Karpas-422 (cell line): Measurements from ENCODE around the gene THPO. TPM values are rescaled to one million over a fixed set of nuclear protein-coding genes. Genes with fewer than 3 reads are reported as not detected.

ENCODE experiments used
- DNase-seq: peaks from one replicate; pipeline ENCODE4 v3.0.0-alpha.2; 2015
- H2AFZ ChIP-seq: fragments of 200-600 bp; sonication (generic); 2 replicates; pipeline ENCODE4 v1.6.1; 2014; ENCODE audit warnings: antibody characterized with exemption, low read length, mixed read lengths
- H3K27ac ChIP-seq: fragments of 200-600 bp; sonication (generic); 2 replicates; pipeline ENCODE4 v1.5.1; 2014; ENCODE audit warnings: mild to moderate bottlenecking, low read length, moderate library complexity
- H3K27me3 ChIP-seq: fragments of 200-600 bp; sonication (generic); 2 replicates; pipeline ENCODE4 v1.6.1; 2014; ENCODE audit warnings: low read length, mixed read lengths
- H3K36me3 ChIP-seq: fragments of 200-600 bp; sonication (generic); 2 replicates; pipeline ENCODE4 v1.6.1; 2014; ENCODE audit warnings: low read length, mixed read lengths; ENCODE audit not compliant: insufficient read depth
- H3K4me1 ChIP-seq: fragments of 200-600 bp; sonication (generic); 2 replicates; pipeline ENCODE4 v1.6.1; 2014; ENCODE audit warnings: mild to moderate bottlenecking, low read length, mixed read lengths
- H3K4me2 ChIP-seq: fragments of 200-600 bp; sonication (generic); 2 replicates; pipeline ENCODE4 v1.6.1; 2014; ENCODE audit warnings: low read length, low read depth, mild to moderate bottlenecking; ENCODE audit not compliant: poor library complexity, severe bottlenecking
- H3K4me3 ChIP-seq: fragments of 200-600 bp; sonication (generic); 2 replicates; pipeline ENCODE4 v1.5.1; 2014; ENCODE audit warnings: mild to moderate bottlenecking, antibody characterized with exemption, low read length, mixed read lengths
- H3K79me2 ChIP-seq: fragments of 200-600 bp; sonication (generic); 2 replicates; pipeline ENCODE4 v1.6.1; 2014; ENCODE audit warnings: mild to moderate bottlenecking, low read length, mixed read lengths
- H3K9ac ChIP-seq: fragments of 200-600 bp; sonication (generic); 2 replicates; pipeline ENCODE4 v1.6.0; 2014; ENCODE audit warnings: low read length
- H3K9me2 ChIP-seq: fragments of 200-600 bp; sonication (generic), shearing (Covaris generic); replicated peaks from 2 replicates; pipeline ENCODE4 v1.6.0; 2014; ENCODE audit warnings: mild to moderate bottlenecking, low read length, moderate library complexity; ENCODE audit not compliant: insufficient read depth
- H3K9me3 ChIP-seq: fragments of 300-700, 200-600 bp; sonication (generic); 2 replicates; pipeline ENCODE4 v1.6.1; 2014; ENCODE audit warnings: low read length, mixed read lengths
- H4K20me1 ChIP-seq: fragments of 200-600 bp; sonication (generic); 2 replicates; pipeline ENCODE4 v1.6.1; 2014; ENCODE audit warnings: mild to moderate bottlenecking, antibody characterized with exemption, low read length, low read depth; ENCODE audit not compliant: insufficient read depth
- total RNA-seq: library from RNA; depleted of rRNA; stranded (reverse); fragments of >200 nt; shearing (Covaris generic); gene quantifications from 2 replicates; pipeline ENCODE4 v1.2.3, GENCODE V29; 2014; ENCODE audit warnings: low replicate concordance; rRNA removed

Gene THPO
- total RNA-seq, result 6.6 and 12.5 TPM in 2 replicates

DNA sequence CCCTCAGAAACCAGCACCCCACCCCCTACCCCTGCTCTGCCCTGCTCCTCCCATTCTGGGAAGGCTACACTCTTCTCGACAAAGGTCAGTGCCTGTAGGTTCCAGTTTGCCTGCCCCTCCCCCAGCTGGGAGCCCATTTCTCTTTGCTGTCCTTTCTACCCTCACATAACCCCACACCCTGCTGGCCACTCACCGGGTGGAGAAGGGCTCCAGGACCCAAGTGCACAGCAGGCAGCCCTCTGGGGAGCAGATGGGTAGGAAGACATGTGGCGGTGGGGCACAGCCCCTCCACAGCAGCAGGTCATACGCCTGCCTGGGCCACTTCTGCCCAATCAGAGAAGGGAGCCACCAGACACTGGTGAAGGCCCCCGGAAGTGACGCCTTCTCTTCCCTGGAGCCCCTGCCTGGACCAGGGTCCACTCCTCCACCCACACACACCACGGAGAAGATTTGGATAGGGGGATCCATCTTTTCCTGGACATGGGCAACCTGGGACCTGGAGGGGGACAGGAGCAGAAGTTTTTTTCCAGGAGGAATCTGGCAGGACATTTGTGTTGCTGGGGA is at the start of gene THPO:
Gene THPO, minus strand, starts transcription at position 326 of the 564 bp plus-strand sequence. CDS start 1,948 bp downstream, outside the sequence.
- DNase-seq, result peak; percentile 95
- Histone ChIP-seq H3K4me1 (peaks cover 29% of the 10 kb centered on the region), H3K27ac (peak within 1 kb of the TSS; percentile 36; the same call in 1 of the 2 replicates), H3K4me2 (peak within 1 kb of the TSS; percentile 91), H4K20me1 (no peaks in the 10 kb centered on the region), H3K27me3 (no peaks in the 10 kb centered on the region), H3K9me2 (no peaks in the 10 kb centered on the region), H3K9ac (peak within 1 kb of the TSS; percentile 85), H3K4me3 (peak within 1 kb of the TSS; percentile 81), H3K79me2 (peaks cover 35% of the 10 kb centered on the region), H3K36me3 (peaks cover 8% of the 10 kb centered on the region), H3K9me3 (no peaks in the 10 kb centered on the region), H2AFZ (peak within 1 kb of the TSS; percentile 32)

- Histone ChIP-seq H2AFZ (no peak overlapping the region), H3K9ac (no peak overlapping the region), H3K36me3 (no peaks in the 10 kb centered on the region)
Measured at GRCh38 chr3:184426691-184427141, 48.7 kb upstream of the THPO start.

DNA sequence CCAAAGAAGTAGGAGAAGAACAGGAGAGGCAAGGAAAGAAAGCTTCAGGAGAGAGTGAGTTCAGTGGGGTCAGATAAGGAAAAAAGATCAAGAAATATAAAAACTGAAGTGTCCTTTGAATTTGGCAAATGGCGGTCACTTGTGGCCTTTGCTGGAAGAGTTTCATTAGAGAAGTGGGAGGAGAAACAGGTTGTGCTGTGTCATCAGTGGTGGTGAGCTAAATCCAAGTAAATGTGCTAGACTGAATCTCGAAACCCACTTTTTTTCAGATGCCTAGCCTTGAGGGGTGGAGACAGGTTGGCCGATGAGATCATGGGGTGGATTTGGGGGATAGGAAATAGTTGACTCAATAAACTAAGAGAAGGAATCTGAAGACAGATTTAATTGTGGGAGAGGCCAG is 45.6 kb upstream of the THPO start:
- H3K4me2 ChIP-seq, result no peak overlapping the region
- H3K79me2 ChIP-seq, result no peaks in the 10 kb centered on the region
- H3K27me3 ChIP-seq, result 0 out of 2 replicates have a peak, but pooled peaks cover 5% of the 10 kb centered on the region
- no peak overlapping the region for H3K4me3 ChIP-seq
- peaks cover 5% of the 10 kb centered on the region for H3K4me1 ChIP-seq
- DNase-seq, result no peak
- H3K9me2 ChIP-seq, result no peaks in the 10 kb centered on the region
- H2AFZ ChIP-seq, result no peak overlapping the region
- H3K36me3 ChIP-seq, result no peaks in the 10 kb centered on the region
- no peaks in the 10 kb centered on the region for H4K20me1 ChIP-seq
- no peaks in the 10 kb centered on the region for H3K9me3 ChIP-seq
- no peak overlapping the region for H3K27ac ChIP-seq
- H3K9ac ChIP-seq, result no peak overlapping the region

More at GRCh38 chr3:184426691-184427141, 48.7 kb upstream of the THPO start:
- H3K27me3 ChIP-seq, result 0 out of 2 replicates have a peak, but pooled peaks cover 5% of the 10 kb centered on the region
- DNase-seq, result no peak
- H3K79me2 ChIP-seq, result no peaks in the 10 kb centered on the region
- H3K27ac ChIP-seq, result no peak overlapping the region
- H4K20me1 ChIP-seq, result no peaks in the 10 kb centered on the region
- H3K4me2 ChIP-seq, result no peak overlapping the region
- no peaks in the 10 kb centered on the region for H3K9me2 ChIP-seq
- H3K4me1 ChIP-seq, result peaks cover 15% of the 10 kb centered on the region
- no peak overlapping the region for H3K4me3 ChIP-seq
- H3K9me3 ChIP-seq, result no peaks in the 10 kb centered on the region

- H3K36me3 ChIP-seq, result no peaks in the 10 kb centered on the region
- H3K9me3 ChIP-seq, result no peaks in the 10 kb centered on the region
- H4K20me1 ChIP-seq, result no peaks in the 10 kb centered on the region; the same call in 1 of the 2 replicates
- no peak overlapping the region for H3K27ac ChIP-seq
- H3K4me3 ChIP-seq, result no peak overlapping the region
- H3K9ac ChIP-seq, result no peak overlapping the region
- H3K27me3 ChIP-seq, result 0 out of 2 replicates have a peak, but pooled peaks cover 5% of the 10 kb centered on the region
- H3K4me2 ChIP-seq, result no peak overlapping the region
- H2AFZ ChIP-seq, result no peak overlapping the region
- no peaks in the 10 kb centered on the region for H3K4me1 ChIP-seq
- no peak for DNase-seq
- no peaks in the 10 kb centered on the region for H3K9me2 ChIP-seq
- H3K79me2 ChIP-seq, result no peaks in the 10 kb centered on the region
Measured at GRCh38 chr3:184419171-184419570, 41.2 kb upstream of the THPO start.

DNA sequence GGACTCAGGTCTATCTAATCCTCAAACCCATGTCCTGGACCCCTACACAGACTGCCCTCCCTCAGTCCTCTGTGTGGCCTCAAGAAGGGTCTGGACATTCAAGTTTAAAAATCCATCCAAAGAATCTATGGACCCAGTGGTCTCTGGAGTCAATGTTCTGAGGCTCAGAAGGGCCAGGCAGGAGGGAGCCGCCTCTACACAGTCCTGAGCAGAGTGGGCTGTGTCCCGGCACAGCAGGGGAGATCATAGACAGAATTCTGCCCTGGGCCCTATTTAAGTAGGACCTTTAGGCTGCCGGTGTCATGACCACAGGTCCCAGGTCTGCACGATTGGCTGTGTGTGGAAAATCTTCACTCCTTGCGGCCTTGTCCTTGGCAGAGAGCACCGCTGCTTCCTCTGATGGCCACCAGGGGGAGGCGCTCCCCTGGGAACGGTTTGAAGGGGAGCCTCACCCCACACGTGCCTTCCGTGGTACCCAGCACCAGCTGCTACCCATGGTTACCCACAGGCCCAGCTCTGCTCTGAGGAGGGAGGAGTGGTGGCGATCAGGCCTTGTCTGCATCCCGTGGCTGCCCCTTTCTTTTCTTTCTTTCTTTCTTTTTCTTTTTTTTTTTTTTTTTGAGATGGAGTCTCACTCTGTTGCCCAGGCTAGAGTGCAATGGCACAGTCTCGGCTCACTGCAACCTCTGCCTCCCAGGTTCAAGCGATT is 39.8 kb upstream of the THPO start:
- Histone ChIP-seq H3K9ac (no peak overlapping the region), H3K27ac (no peak overlapping the region), H3K27me3 (0 out of 2 replicates have a peak, but pooled peaks cover 2% of the 10 kb centered on the region), H3K36me3 (no peaks in the 10 kb centered on the region), H3K9me2 (no peaks in the 10 kb centered on the region), H2AFZ (no peak overlapping the region), H3K4me3 (no peak overlapping the region), H3K4me1 (no peaks in the 10 kb centered on the region), H4K20me1 (no peaks in the 10 kb centered on the region; the same call in 1 of the 2 replicates), H3K9me3 (no peaks in the 10 kb centered on the region), H3K79me2 (no peaks in the 10 kb centered on the region), H3K4me2 (no peak overlapping the region)
- peak; percentile 95 for DNase-seq

- Histone ChIP-seq H3K27ac (no peak overlapping the region), H4K20me1 (no peaks in the 10 kb centered on the region; the same call in 1 of the 2 replicates), H3K4me1 (no peaks in the 10 kb centered on the region), H3K4me3 (no peak overlapping the region), H3K27me3 (no peaks in the 10 kb centered on the region), H3K79me2 (no peaks in the 10 kb centered on the region), H3K4me2 (no peak overlapping the region), H2AFZ (no peak overlapping the region), H3K36me3 (no peaks in the 10 kb centered on the region), H3K9ac (no peak overlapping the region), H3K9me2 (no peaks in the 10 kb centered on the region), H3K9me3 (no peaks in the 10 kb centered on the region)
- no peak for DNase-seq
Measured at GRCh38 chr3:184415203-184415490, 37.1 kb upstream of the THPO start.

DNA sequence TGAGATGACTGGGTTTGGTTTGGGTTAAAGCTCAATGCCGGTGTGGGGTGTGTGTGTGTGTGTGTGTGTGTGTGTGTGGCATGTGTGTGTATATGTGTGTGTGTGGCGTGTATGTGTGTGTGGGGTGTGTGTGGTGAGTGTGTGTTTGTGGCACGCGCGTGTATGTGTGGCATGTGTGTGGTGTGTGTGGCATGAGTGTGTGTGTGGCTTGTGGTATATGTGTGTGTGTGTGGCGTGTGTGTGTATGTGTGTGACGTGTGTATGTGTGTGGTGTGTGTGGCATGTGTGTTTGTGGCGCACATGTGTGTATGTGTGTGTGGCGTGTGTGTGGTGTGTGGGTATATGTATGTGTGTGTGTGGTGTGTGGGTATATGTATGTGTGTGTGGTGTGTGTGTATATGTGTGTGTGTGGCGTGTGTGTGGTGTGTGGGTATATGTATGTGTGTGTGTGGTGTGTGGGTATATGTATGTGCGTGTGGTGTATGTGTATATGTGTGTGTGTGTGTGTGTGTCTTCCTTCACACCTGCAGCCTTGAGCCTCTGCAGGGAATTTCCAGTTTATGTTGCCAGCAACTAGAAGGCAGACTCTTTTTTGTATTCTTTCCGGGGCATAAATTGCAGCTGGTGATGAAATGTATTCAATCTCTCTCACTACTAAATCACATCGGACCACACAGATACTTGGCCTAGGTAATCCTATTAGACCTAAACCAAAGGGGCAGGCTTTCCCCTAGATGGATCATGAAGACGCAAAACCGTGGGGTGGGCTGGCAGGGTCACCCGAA is 36.6 kb upstream of the THPO start:
- H3K4me2 ChIP-seq, result no peak overlapping the region
- DNase-seq, result no peak
- no peaks in the 10 kb centered on the region for H3K27me3 ChIP-seq
- no peaks in the 10 kb centered on the region for H3K9me2 ChIP-seq
- H3K79me2 ChIP-seq, result no peaks in the 10 kb centered on the region
- no peak overlapping the region for H3K27ac ChIP-seq
- no peak overlapping the region for H2AFZ ChIP-seq
- no peak overlapping the region for H3K9ac ChIP-seq
- H3K4me1 ChIP-seq, result no peaks in the 10 kb centered on the region
- H3K9me3 ChIP-seq, result no peaks in the 10 kb centered on the region
- no peaks in the 10 kb centered on the region for H3K36me3 ChIP-seq
- no peaks in the 10 kb centered on the region; the same call in 1 of the 2 replicates for H4K20me1 ChIP-seq
- no peak overlapping the region for H3K4me3 ChIP-seq

DNA sequence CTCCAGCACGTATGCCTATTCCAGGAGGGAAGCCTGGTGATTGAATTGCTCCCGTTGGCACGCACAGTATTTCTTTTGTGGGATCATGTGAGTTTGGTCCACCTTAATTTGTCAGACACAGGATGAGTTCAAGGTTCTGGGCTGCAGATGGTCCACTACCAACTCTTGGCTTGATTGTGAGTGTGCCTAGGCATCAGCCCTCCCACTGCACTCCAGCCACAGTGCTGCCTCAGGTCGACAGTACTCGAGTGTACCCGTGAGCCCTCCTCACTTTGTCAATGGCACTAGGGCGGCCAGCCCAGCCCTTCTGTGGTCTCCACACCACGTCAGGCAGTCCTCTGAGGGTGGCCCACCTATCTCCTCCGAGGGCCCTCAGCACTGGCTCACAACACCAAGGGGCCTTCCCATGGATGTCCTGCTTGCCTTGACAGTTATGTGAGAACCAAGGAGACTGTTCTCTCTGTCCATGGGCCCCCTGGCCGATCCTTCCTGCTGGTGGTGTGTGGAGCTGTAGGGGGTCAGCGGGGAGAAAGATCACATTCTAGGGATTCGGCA is 32.0 kb upstream of the THPO start:
- Histone ChIP-seq H3K9me3 (no peaks in the 10 kb centered on the region), H3K4me2 (no peak overlapping the region), H3K9me2 (no peaks in the 10 kb centered on the region), H3K27me3 (no peaks in the 10 kb centered on the region), H2AFZ (no peak overlapping the region), H3K79me2 (no peaks in the 10 kb centered on the region), H3K36me3 (no peaks in the 10 kb centered on the region), H3K9ac (no peak overlapping the region), H4K20me1 (no peaks in the 10 kb centered on the region), H3K4me3 (no peak overlapping the region), H3K4me1 (peaks cover 4% of the 10 kb centered on the region; the same call in 1 of the 2 replicates), H3K27ac (no peak overlapping the region)
- no peak for DNase-seq
